DMS79 treated with DMSO at 0.1 percent for 48 hours (cell line): ENCODE measurements around the gene CCDC188.

Experiments used
- DNase-seq: peaks from one replicate; lab custom pipeline; 2025; lab: John Stamatoyannopoulos, UW

Gene CCDC188

DNA sequence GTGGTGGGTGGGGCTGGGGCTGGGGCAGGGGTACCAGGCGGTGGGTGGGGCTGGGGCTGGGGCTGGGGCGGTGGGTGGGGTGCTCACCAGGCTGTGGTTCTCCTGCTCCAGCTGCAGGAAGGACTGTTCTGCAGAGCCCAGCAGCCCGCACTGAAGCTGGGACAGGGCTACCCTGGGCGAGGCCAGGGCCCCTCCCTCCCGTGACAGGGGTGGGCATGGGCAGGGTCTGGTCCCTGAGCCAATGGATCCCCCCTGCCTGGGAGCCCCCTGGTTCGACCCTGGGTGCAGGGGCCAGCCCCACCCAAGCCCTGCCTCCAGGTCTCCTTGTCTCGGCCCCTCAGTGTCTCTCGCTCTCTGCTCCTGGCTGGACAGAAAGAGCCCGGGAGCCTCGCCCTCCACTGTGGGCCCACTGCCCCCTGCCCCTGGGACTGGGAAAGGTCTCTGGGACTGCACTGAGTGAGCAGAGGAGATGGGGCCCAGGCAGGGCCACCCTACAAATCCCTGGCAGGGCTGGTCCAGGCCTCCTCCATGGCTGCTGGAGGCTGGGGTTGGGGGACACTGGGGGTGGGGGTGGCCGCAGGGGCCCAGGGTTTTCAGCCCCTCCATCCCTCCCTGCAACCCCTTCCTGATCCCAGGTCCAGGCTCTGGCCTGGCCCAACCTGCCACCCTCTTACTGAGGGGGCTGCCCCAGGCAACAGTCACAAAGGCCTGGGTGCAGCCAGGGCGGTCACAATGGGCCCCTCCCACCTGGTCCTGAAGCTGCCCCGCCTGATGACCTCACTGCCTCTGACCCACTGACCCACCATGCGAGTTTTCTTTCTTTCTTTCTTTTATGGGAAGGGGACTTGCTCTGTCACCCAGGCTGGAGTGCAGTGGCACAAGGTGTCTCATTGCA lies at the start of gene CCDC188:
TSS of gene CCDC188 (minus strand) at position 675 of the 895 bp plus-strand sequence. CDS start at position 606, 69 bp downstream.
- no peak for DNase-seq

DNA sequence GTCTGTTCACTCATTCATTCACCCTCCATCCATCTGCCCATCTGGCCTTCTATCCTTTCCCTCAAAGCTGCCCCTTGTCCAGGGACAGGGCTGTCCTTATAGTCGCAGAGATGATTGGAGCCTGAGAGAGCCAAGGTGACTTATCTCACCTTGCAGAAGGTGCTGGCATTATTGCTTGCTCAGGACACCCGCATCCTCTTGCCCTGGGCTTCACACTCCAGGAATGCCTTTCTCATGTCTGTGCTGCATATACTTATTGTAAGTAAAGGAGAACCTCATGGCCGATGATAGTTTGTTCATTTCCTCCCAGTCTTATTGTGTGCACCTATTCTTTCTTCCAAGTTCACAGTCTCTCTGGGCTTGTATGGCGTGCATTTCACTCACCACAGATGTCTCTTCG lies 49.1 kb upstream of the CCDC188 start:
- no peak for DNase-seq

DNA sequence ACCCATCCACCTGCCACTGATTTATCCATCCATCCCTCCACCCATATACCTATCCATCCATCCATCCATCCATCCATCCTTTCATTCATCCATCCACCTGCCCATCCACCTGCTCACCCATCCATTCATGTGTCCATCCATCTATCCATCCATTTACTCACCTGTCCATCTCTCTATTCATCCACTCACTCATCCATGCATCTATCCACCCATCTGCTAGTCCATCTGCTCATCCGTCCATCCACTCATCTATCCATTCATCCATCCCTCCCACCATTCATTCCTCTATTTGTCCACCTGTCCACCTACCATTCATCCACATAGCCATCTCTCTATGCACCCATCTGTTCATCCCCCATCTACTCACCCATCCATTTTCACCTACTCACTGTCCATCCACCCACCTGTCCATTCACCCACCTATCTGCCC lies 48.6 kb upstream of the CCDC188 start:
- DNase-seq: no peak

DNA sequence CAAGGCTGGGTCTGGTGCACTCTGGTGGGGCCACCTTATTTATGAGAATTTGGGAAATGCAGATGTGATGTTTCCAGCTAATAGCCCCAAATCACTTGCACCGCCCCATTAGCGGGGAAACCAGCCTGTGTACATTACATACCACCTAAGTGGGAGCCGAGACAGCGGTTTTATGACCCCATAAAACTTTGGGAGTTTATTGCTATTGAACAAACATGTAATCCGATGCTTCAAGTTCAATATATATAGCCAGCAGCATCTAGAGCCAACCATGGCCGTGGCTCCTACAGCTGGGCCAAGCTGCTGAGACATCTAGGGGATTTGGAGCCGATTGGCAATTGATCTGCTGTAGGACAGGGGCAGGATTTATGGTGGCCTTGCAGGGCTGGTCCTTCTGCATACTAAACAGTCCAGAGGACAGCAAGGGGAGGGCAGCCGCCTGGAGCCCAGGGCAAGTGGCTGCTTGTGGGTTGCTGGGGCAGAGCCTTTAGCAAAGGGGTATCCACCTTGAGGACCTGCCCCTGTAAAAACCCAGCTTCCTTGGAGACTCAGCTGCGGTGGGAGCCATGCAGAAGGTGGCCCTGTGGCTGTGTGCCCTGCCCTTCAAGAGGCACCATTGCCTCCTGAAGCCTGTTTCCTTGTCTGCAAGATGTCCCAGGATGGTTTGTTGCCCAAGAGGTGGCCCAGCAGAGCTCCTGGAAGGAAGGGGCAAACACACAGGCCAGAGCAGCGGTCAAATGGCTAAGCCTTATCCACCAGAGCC lies 47.9 kb upstream of the CCDC188 start:
- DNase-seq: no peak

DNA sequence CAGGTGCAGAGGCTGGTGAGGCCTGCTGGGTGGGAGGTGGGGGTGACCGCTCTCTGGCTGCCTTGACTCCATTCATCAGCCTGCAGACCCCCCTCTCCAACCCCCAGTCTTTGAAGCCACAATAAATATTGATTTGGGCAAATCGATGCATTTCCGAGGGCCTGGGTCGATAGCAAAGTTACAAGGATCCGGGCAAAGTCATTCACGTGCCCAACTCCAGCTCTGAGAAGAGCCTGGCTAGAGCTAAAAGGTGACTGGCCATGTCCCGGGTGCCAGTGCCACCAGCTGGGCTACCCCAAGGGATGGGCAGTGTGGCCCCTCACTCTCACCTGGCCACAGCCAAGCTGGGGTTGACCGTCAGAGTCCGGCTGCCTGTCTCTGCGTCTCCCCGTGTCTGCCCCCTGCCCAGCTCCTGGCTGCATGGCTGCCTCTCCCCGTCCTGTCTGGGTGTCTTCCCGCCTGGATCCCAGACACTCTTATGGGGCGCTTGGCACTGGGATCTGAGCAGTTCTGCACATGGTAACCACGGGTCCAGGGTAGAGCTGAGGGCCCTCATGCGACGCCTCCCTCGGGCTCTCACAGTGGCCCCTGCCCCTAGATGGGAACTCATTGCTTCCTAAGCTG lies 46.7 kb upstream of the CCDC188 start:
- DNase-seq: no peak

DNA sequence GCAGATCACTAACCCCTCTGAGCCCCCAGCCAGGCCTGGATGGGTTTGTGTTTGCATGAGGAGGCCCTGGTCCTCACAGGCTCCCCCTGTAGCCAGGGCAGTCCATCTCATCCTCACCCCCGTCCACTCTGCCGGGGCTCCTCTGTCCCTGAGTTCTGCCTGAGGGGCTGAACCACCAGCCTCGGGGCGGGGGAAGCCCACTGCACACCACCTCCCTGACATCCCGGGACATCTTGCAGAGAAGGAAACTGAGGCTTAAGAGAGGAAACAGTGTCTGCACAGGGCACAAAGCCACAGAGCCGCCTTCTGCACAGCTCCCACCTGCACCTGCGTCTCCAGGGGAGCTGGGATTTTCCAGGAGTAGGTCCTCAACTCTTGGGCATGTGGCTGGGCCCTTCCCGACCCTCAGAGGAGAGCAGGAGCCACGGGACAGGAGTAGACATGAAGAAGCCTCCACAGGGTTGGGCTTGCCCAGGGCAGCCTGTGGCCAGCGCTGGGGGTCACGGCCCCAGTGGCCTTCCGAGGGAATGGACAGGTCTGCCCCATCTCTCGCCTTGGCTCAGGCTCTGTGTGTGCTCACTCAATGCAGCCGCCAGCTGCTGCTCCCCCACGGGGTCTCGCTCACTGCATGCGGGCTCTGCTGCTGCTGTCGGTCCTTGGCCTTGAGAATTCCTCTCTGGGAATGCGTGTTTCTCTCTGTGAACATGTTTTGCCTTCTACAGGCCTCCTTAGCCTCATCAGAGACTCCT lies 45.4 kb upstream of the CCDC188 start:
- no peak for DNase-seq

DNA sequence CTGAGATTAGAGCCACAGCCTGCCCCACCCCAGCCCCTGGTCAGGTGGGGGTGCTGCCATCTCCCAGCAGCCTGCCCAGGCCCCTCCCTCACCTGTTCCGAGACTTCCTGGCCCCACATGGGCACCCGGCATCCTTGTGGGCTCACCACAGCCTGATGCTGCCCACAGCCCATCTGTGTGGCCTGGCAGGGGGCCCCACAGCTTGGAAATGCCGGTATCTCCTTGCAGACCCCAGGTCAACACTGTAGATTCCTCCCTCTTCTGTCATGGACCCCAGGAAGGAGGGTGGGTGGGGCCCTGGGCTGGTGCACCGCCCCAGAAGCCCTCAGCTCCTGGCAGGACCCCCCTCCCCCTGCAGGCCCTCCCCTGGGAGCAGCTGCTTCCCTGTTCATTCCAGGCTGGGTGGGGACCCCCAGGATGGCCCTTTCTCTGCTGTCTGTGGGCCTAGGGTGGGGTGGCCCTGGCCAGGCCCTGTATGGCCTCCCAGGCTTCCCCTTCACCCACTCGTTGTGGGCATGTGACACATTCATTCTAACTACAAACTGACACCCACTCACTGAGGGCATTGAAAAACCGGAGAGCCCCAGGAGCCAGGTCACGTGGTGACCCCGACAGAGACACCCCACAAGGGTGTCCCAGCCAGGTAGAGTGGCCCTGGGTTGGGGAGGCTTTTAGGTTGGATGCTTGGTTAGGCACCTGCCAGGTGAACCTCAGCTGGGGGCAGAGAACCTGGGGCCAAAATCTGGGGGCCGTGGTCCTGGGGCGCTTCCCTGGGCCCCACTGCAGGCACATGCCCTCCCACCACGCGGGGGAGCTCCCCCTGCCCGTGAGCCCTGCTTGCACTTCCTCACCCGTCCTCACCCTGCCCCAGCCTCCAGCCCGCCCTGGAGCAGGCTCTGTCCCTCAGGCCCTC lies 44.1 kb upstream of the CCDC188 start:
- DNase-seq: no peak

DNA sequence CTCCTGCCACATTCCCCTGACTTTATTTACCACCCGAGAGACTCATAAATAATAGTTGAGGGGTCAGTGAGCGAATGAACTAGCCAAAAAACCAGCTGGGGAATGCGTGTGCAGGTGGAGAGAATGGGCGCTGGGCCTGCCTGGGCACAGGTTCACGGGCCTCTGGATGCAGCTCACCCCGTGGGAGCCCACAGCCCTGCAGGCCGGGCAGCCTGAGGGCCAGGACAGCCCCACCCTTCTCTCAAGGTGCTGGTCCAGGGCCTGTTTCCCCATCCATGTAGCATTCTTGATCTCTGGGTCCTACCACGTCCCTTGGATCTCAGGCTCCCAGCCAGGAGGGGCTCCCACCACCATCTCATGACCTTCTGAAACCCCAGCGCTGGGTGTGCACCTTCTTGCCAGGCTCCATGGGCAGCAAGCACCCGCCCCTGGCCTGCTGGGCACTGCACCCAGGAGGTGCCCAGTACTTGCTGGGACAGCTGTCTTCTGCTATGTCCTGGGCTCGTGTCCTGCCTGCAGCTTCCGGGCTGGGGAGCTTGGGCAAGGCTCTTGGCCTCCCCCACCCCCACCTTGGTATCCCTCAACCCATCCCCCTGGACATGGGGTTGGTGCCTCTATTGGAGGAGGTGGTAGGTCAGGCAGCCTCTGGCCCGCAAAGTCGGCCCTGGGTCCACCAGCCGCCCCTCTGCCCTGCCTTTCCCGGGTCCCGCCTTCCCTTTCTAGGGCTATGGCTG lies 43.1 kb upstream of the CCDC188 start:
- no peak for DNase-seq

DNA sequence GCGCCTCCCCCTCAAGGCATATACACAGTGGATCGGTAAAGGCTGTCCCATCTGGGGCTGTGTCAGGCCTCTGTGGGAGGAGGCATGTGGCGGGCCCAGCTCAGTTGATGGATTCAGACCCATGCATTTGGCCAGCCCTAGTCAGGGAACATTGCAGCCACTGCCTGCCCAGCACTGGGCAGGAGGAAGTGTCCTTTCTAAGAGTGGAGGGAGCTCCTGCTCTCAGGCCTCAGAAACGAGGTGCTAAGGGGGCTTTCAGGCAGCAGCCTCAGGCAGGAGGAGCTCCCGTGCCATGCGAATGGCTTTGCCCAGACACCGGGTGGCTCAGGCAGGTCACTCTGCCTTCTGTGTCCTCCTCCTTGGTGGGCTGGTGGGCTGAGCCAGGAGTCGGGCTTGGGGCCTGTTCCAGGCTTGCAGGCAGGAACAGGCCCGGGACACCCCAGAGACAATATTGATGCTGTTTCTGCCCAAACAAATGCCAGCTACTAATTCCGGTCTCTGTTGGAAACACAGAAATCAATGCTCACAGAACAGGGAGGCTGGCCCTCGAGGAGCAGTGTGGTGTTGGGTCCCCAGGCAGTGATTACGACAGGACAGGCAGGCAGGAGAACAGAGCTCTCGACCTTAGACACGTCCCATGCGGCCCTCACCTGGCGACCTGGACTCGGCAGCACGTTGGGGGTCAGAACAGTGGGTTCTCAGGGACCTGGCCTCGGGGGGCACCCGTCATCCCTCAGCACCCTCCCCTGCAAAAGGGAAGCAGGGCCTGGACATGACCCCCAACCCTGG lies 42.3 kb upstream of the CCDC188 start:
- DNase-seq: no peak

DNA sequence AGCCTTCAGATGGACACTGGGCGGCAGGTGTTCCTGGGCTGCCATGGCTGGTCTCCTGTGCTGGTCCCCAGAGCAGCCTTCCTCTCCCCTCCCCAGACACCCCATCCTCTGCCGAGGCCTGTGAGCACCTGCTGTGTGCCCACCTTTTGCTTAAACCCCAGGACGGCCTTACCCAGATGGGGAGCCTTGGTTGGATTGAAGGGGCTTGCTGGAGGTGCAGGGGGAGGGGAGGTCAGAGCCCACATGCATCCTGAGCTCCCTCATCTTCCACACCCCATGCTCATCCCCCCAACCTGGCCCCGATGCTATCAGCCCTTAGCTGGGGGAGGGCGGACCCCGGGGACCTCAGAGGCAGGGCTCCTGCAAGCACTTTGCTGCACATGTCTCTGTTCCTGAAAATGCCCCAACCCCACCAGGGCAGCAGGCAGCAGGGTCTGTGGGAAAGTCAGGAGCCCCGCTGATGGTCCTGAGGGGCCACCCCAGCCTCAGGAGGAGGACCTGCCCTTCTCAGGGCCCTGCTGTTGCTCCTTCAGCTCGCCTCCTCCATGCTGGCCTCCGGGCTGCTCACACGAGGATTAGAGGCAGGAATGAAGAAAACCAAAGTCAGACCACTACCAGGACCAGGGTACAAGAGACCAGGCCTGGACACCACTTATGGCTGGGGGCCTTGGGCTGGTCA lies 41.6 kb upstream of the CCDC188 start:
- DNase-seq: no peak

DNA sequence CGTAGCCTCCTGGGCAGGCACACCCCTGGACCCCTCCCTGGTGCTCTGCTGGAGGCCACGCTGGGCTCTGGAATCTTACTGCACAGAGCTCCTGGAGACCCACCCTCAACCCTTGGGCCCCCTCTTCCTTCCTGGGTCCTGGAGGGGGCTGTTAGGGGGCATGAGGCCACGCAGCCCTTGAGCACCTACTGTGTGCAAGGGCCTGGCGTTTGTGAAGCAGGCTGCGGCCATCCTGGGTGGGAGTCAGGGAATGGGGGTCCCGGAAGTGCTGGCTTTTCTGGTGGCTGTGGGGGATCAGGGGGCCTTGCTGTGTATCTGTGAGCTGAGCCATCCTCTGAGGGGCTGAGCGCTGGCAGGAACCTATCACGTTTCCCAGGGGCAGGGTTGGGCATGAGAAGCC lies 40.9 kb upstream of the CCDC188 start:
- no peak for DNase-seq

DNA sequence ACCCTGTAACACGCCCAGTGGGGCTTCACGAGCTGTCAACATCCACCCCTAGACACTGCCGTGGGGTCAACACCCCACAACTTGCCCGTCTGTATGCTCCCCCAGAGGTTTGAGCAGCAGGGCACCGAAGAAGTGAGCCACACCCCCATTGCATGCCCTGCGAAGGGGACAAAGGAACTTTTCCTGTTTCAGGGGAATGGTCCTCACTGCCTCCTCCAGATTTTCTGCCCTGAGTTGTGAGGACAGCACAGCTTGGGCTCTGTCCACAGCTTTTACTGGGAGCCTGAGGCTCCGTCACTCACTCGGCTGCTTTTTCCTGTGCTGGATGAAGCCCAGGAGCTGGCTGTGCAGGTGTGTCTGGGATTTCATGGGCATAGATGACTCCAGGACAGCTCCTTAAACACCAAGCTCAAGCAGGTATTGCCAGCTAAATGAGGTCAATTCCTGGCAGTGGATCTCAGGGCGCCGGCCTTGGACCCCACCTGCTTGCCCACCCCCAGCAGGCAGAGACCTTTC lies 40.2 kb upstream of the CCDC188 start:
- DNase-seq: no peak

DNA sequence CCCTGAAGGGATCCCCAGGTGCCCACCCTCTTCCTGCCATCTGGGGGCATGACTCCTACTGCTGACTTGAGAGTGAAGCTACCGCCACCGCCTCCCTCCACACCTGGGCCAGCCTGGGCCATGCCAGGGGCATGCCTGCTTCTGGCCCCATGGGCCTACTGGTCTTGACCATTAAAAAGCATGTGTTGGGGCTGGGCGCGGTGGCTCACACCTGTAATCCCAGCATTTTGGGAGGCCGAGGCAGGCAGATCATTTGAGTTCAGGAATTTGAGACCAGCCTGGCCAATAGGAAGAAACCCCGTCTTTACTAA lies 37.7 kb upstream of the CCDC188 start:
- DNase-seq: no peak

DNA sequence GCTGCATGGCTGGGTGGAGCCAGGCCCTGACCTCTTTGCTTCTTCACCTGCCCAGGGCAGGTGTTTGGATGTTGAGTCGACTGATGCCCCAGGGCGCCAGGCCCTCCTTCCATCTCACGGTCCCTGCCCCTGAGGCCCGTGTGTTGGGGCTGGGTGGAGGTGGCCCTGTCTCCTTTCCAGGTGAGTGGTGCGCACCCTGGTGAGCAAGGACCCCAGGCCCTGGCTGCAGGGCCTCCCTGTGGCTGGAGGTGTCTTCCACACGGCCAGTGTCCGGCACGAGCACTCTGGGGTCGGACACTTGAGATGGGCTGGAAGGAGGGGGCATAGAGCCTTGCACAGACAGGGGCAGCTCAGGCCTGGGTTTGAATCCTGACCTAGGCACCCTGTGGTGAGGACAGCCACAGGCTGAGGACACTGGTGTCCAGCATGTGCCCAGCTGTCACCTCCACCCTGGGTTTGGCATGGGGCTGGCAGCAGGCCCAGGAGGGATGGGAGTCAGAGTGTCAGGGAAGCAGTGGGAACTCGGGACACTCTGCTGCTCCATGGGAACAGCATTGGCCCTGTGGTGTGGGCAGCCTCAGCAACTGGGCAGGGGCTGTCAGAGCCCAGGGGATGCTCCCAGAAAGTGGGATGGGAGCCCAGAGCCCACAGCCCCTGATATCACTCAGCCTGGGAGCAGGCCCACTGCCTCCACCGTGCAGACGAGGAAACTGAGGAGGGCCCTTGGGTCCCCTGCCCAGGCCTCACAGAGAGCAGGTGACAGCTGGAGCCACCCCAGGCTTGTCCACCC lies 37.1 kb upstream of the CCDC188 start:
- no peak for DNase-seq

DNA sequence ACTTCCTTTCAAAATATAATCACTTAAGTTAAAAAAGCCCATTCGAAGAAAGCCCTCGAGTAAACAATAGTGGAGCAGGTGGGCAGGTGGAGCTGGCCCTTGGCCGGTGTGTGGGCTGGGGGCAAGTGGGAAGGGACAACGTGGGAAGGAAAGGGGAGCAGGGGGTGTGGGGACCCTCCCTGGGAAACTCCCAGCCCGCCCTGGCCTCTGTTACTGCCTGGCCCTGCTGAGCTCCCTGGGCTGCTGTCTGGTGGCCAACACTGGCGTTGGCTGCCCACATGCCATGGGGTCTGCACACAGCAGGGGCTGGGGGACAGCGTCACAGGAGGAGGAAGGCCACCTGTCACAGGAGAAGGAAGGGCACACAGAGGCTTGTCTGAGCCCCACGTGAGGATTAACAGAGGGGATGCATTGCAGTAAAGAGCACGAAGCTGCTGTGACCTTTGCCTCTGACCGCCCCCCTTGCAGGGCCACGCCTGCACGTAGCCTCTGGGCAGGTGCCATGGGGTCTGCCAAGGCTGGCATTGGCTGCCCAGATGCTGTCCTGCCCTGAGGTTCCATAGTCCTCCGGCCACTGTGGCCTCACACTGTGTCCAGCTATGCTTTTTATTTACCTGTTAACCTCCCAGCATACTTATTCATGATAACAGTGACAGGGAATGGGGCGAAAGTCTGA lies 36.2 kb upstream of the CCDC188 start:
- DNase-seq: no peak

DNA sequence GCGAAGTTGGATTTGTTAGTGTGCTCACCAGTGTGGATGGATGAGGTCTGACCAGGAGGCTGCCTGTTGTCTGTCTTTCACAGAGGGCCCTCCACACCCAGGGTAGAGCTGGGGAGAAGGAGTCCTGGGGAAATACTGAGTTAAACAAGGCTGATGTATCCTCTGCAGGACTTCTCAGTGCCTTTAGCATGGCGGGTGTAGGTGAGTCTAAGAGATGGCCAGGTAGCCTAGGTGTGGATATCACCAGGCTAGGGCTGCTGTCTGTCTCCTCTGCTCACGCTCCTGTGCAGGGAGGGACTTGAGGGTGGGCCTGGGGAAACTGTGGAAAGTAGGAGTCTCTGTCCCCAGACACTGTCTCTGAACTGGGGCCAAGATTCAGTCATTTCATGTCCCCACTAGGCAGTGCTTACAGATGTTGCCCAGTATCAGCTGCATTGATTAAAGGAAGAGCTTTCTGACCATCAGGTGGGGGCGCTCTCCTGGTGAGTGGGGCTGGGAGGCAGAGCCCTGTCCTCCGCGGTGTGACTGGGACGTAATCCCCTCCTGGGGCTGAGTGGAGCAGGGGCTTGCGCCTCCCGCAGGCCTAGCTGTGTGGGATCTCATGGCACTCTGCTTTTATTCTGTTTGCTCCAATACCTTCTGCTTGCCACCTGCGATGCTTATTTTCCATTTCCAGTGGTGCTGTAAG lies 35.5 kb upstream of the CCDC188 start:
- DNase-seq: no peak

DNA sequence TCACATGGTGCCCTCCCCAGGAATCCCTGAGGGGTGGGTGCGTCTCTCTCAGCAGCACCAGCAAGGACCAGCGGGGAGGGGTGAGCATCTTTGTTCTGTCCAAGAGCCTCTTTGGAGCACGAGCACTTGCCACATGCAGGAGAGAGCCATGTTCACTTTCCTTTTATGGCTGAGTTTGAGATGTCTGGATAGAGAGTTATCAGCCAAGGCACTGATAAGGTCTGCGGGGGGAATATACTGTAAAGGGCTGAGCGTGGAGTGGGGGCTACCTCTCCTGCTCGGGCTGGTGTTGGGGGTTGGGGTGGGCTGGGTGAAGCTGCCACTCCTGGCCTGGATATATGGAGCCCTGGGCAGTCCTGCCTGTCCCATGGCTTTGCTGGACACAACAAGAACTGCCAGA lies 34.9 kb upstream of the CCDC188 start:
- no peak for DNase-seq
